HG03378 (cell line): ENCODE measurements around the gene DENND1A.

Experiments used
- ATAC-seq: cut with Tn5 transposase; IDR thresholded peaks from one replicate; pipeline ENCODE4 v1.9.1; 2021; ENCODE audit warnings: mild to moderate bottlenecking, moderate library complexity; ENCODE audit not compliant: unreplicated experiment

DENND1A gene

GRCh38 chr9:123868002-123868401 is 61.9 kb downstream of the DENND1A start:
- ATAC-seq: no peak

DNA sequence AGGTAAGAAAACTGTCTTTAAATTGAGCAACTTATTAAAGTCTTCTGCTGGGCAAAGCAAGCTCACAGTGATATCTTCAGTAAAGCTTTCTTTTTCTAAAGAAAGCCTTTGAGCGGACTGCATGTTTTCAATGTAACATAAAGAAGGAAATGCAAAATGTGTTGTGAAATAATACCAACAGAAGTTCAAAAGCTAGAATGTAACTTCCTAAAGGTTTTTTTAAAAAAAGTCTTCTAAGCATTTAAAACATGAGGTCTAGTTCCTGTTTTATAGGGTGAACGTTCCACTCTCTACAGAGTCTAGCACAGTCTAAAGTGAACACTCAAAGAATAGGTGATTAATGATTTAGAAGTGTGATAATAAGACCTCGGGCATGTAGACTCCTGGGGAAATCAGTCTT is 62.9 kb downstream of the DENND1A start:
- ATAC-seq: no peak

DNA sequence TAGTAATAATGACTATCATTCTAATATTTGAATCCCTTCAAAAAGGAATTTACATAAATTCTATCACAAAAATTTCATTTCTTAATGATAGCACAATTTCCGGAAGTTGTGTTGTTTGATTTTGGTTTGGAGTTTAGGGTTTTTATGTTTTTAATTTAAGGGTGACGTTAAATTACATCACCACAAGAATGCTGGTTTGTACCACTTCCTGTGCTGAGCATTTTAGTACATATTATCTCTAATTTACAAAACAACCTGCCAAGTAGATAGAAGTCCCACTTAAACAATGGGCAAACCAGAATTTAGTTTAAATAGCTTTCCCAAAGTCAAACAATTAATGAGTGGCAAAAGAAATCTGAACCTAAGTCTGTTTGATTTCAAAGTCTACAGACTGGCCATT is 63.4 kb downstream of the DENND1A start:
- ATAC-seq: no peak

GRCh38 chr9:123865226-123866000 is 64.5 kb downstream of the DENND1A start:
- no peak for ATAC-seq

GRCh38 chr9:123864251-123864650 is 65.7 kb downstream of the DENND1A start:
- no peak for ATAC-seq

- ATAC-seq: no peak
Measured at GRCh38 chr9:123863164-123863855, 66.6 kb downstream of the DENND1A start.

- no peak for ATAC-seq
Measured at GRCh38 chr9:123861756-123862120, 68.2 kb downstream of the DENND1A start.

GRCh38 chr9:123861086-123861755 is 68.7 kb downstream of the DENND1A start:
- no peak for ATAC-seq

- no peak for ATAC-seq
Measured at GRCh38 chr9:123860603-123861002, 69.3 kb downstream of the DENND1A start.

- no peak for ATAC-seq
Measured at GRCh38 chr9:123852403-123852802, 77.5 kb downstream of the DENND1A start.

DNA sequence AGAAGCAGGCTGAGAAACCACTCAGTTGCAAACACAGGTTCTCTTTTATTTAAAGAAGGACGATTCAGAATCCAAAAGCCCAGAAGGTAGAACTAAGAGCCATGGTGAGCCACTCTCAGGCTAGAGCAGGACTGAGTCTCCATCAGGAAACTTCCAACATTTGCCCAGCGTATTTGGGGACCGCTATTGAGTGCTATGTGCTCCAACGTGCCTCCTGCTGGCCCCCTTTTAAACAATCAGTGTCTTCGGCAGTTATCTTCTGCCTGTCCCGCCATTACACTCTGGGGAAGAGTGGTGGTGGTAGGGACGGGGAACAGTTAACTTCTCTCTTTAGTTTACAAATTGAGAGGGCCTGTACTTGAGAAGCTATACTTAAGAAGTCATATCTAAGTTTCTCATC is 78.1 kb downstream of the DENND1A start:
- no peak for ATAC-seq

- ATAC-seq: no peak
Measured at GRCh38 chr9:123848447-123849085, 81.4 kb downstream of the DENND1A start.

DNA sequence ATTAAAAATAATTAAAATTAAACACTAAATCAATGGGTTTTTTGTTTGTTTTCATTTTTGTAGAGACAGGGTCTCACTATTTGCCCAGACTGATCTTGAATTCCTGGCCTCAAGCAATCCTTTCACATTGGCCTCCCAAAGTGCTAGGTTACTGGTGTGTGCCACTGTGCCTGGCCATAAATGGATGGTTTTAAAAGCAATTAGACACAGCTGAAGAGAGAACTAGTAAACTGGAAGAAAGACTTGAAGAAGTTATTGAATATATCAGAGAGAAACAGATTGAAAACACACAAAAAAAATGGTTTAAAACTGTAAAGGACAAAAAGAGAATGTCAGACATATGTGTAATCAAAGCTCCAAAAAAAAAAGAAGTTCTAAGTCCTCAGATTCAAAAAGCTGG is 83.0 kb downstream of the DENND1A start:
- ATAC-seq: no peak

DNA sequence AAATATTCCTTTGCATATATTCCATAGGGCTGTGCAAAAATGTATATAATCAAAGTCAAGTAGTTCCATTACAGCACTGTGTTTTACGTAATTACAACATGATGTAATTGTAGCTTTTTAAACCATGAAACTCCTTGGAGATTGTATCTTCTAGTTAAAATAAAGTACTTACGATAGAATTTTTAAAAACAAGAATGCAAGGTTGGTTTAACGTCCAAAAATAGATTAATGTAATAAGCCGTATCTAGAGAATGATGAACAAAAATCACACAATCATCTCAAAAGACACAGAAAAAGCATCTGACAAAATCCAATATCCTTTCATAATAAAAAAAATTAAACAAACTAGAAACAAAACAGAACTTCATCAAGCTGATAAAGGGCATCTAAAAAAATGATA is 86.2 kb downstream of the DENND1A start:
- ATAC-seq: no peak

DNA sequence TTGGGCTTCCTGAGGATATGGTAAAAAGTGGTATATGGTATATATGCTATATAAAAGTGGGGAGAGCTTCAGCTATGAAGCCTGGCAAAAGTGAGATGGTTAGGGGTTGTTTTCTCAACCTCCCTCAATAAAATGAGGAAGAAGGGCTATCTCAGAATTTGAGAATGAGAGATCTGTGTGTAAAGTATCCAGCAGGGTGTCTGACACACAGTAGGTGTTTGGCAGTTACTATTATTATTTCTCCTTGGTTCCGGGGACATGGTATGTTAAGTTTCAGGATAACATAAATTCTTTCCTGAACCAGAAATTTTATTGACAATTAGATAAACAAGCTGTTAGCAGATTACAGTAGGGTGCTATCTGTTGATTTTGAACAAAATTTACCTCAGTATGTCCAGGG is 94.1 kb downstream of the DENND1A start:
- no peak for ATAC-seq

- no peak for ATAC-seq
Measured at GRCh38 chr9:123834889-123835562, 94.9 kb downstream of the DENND1A start.

GRCh38 chr9:123834218-123834888 is 95.6 kb downstream of the DENND1A start:
- ATAC-seq: no peak

DNA sequence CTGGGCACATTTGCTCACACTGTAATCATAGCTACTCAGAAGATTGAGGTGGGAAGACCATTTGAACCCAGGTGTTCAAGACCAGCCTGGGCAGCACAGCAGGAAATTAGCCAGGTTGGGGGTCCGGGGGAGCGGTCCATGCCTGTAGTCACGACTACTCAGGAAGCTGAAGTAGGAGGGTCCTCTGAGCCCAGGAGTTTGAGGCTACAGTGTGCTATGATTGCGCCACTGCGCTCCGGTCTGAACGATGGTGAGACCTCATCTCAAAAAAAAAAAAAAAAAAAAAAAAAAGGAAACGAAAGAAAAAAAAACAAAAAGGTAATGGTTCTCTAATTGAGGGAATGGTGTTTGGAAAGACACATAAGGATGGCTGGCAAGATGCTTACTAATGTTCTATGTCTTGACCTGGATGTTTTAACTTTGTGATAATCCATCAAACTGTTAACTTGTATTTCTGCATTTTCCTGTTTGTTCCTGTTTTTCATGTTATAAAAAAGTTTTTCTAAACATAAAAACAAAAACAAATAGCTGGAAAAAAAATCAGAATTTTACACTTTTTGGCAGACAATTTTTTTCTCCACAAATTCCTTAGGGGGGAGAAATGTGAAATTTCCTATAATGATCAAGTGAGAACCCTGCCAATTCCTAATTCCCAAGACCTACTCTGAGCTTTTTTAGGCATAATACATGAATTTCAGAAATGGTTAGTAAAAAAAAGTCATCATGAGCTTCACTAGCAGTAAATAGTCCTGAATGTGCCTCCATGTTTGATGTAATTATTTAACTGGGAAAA is 96.9 kb downstream of the DENND1A start:
- ATAC-seq: no peak

DNA sequence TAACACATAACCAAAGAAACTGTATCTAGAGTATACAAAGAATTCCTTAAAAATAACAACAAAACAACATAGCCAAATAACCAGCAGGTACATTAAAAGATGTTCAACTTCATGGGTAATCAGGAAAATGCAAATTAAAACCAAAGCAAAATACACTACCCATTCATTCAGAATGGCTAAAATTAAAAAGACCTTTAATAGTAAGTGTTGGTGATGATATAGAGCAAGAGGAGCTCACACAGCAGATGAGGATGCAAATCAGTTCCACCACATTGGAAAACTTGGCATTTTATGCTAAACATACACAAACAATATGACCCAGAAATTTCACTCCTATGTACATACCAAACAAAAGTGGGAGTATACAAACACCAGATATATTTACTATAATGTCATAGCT is 97.8 kb downstream of the DENND1A start:
- no peak for ATAC-seq

GRCh38 chr9:123828449-123828848 is 101.5 kb downstream of the DENND1A start:
- no peak for ATAC-seq
